ENCODE data around the gene TYK2. TPM values are rescaled to one million over a fixed set of nuclear protein-coding genes. Genes with fewer than 3 reads are reported as not detected.

TYK2 gene
- polyA plus RNA-seq, 1 donor (not counting 4 experiments of a cell fraction or from before 2014, with no cell fraction given): 32.6 TPM

DNA sequence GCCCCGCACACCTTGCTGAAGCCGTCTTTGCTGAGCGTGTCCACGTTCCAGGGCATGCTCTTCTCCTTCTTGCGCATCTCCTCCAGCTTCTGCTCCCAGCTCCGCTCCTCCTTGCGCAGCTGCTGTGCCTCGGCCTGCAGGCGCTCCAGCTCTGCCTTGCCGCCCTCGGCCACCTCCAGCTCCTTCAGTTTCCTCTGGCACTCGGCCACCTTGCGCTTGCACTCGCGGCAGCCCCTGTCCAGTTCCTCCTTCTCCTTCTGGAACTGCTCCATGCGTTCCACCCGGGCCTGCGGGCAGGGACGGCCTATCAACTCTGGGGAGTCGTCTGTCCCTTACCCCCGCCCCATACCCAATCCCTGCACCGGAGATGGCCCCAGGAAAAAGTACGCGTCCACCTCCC lies 15.5 kb upstream of the TYK2 start:
- no peak overlapping the region for H3K4me2 ChIP-seq (ENCODE audit: control insufficient read depth, extremely low read depth, insufficient read depth, low read depth, low read length)
- peaks cover 16% of the 10 kb centered on the region for H4K20me1 ChIP-seq (ENCODE audit: control insufficient read depth, extremely low read depth, insufficient read depth, low read length)
- no peaks in the 10 kb centered on the region for H3K9me1 ChIP-seq (ENCODE audit: control insufficient read depth, extremely low read depth, insufficient read depth, low read length)
- H3K79me2 ChIP-seq (ENCODE audit: control insufficient read depth, insufficient read depth, low read length): peaks cover 51% of the 10 kb centered on the region
- no peak overlapping the region for H3K27ac ChIP-seq (ENCODE audit: control insufficient read depth, insufficient read depth, low read length)
- no peaks in the 10 kb centered on the region for H3K9me3 ChIP-seq (ENCODE audit: control insufficient read depth, low read depth, low read length)
- no peak for DNase-seq (ENCODE audit: low read depth, low spot score)
- H3K36me3 ChIP-seq (ENCODE audit: control insufficient read depth in 2 of 2, extremely low read depth in 1 of 2, insufficient read depth in 2 of 2, low read length in 2 of 2): peaks cover 37 to 48% of the 10 kb centered on the region in 2 experiments
- no peak overlapping the region for H3K4me3 ChIP-seq (ENCODE audit: control insufficient read depth in 2 of 3, extremely low read depth in 1 of 3, insufficient read depth in 2 of 3, low read depth in 1 of 3, low read length in 3 of 3)
- no peak for FAIRE-seq
- peaks cover 3% of the 10 kb centered on the region for H3K4me1 ChIP-seq (ENCODE audit: control insufficient read depth, extremely low read depth, insufficient read depth, low read length)
- H3K27me3 ChIP-seq (ENCODE audit: control insufficient read depth, extremely low read depth, insufficient read depth, low read length): no peaks in the 10 kb centered on the region
- dilution Hi-C loops (cut with MboI; ENCODE audit: extremely low pct_ligation_motif_present, low sequenced_read_pairs): no loop called here
- H2AFZ ChIP-seq (ENCODE audit: control insufficient read depth, low read length): no peak overlapping the region
- H3K9ac ChIP-seq (ENCODE audit: control insufficient read depth, extremely low read depth, insufficient read depth, low read length): no peak overlapping the region
- TF ChIP-seq, protein P1, sequence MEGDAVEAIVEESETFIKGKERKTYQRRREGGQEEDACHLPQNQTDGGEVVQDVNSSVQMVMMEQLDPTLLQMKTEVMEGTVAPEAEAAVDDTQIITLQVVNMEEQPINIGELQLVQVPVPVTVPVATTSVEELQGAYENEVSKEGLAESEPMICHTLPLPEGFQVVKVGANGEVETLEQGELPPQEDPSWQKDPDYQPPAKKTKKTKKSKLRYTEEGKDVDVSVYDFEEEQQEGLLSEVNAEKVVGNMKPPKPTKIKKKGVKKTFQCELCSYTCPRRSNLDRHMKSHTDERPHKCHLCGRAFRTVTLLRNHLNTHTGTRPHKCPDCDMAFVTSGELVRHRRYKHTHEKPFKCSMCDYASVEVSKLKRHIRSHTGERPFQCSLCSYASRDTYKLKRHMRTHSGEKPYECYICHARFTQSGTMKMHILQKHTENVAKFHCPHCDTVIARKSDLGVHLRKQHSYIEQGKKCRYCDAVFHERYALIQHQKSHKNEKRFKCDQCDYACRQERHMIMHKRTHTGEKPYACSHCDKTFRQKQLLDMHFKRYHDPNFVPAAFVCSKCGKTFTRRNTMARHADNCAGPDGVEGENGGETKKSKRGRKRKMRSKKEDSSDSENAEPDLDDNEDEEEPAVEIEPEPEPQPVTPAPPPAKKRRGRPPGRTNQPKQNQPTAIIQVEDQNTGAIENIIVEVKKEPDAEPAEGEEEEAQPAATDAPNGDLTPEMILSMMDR (optimal IDR thresholded peaks at IDR 0.05 in 1 of 3, IDR thresholded peaks at IDR 0.05 in 1 of 3, conservative IDR thresholded peaks at IDR 0.05 in 1 of 3; ENCODE audit: extremely low read depth in 1 of 3, insufficient read depth in 2 of 3, low read length in 3 of 3): no peak
- no peak for TF ChIP-seq EZH2 (IDR thresholded peaks at IDR 0.05; ENCODE audit: low read length)

DNA sequence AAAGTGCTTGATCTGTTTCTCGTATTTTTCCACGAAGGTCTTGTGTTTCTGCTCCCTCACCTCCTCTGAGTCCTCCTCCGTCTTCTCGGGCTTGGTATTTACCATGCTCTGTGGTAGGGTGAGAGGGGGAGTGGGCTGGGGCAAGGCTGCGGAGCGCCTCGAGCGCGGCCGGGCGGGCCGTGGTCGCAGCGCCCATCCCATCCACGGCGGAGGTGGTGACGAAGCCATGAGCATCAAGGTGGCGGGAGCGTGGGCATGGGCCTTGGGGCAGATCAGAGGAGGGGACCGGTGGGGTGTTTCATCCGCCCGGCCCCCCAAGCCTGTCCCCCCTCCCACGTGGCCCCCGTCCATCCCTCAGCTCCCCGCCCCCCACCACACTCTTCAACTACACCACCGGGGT lies 15.1 kb upstream of the TYK2 start:
- peaks cover 12% of the 10 kb centered on the region for H4K20me1 ChIP-seq (ENCODE audit: control insufficient read depth, extremely low read depth, insufficient read depth, low read length)

More for the DNA sequence above, 15.1 kb upstream of the TYK2 start:
- Histone ChIP-seq H3K4me2 (ENCODE audit: control insufficient read depth, extremely low read depth, insufficient read depth, low read depth, low read length) (no peak overlapping the region), H3K79me2 (ENCODE audit: control insufficient read depth, insufficient read depth, low read length) (peaks cover 46% of the 10 kb centered on the region), H3K9me1 (ENCODE audit: control insufficient read depth, extremely low read depth, insufficient read depth, low read length) (no peaks in the 10 kb centered on the region), H3K27ac (ENCODE audit: control insufficient read depth, insufficient read depth, low read length) (no peak overlapping the region), H3K4me3 (ENCODE audit: control insufficient read depth in 2 of 3, extremely low read depth in 1 of 3, insufficient read depth in 2 of 3, low read depth in 1 of 3, low read length in 3 of 3) (no peak overlapping the region), H3K4me1 (ENCODE audit: control insufficient read depth, extremely low read depth, insufficient read depth, low read length) (no peaks in the 10 kb centered on the region), H2AFZ (ENCODE audit: control insufficient read depth, low read length) (no peak overlapping the region), H3K27me3 (ENCODE audit: control insufficient read depth, extremely low read depth, insufficient read depth, low read length) (no peaks in the 10 kb centered on the region), H3K9ac (ENCODE audit: control insufficient read depth, extremely low read depth, insufficient read depth, low read length) (no peak overlapping the region), H3K36me3 (ENCODE audit: control insufficient read depth in 2 of 2, extremely low read depth in 1 of 2, insufficient read depth in 2 of 2, low read length in 2 of 2) (peaks cover 38 to 49% of the 10 kb centered on the region in 2 experiments), H3K9me3 (ENCODE audit: control insufficient read depth, low read depth, low read length) (no peaks in the 10 kb centered on the region)
- dilution Hi-C loops (cut with MboI; ENCODE audit: extremely low pct_ligation_motif_present, low sequenced_read_pairs): no loop called here
- FAIRE-seq: no peak
- no peak for DNase-seq (ENCODE audit: low read depth, low spot score)
- TF ChIP-seq EZH2 (IDR thresholded peaks at IDR 0.05; ENCODE audit: low read length): no peak
- TF ChIP-seq, protein P1 (optimal IDR thresholded peaks at IDR 0.05 in 1 of 3, IDR thresholded peaks at IDR 0.05 in 1 of 3, conservative IDR thresholded peaks at IDR 0.05 in 1 of 3; ENCODE audit: extremely low read depth in 1 of 3, insufficient read depth in 2 of 3, low read length in 3 of 3): no peak

All from keratinocyte (primary cell).